Neural progenitor cell (in vitro differentiated cells): ENCODE measurements around the gene EHMT2.

Experiments
- EZH2phosphoT487 ChIP-seq: fragments of 200-600 bp; sonication (generic); IDR thresholded peaks from 2 replicates; pipeline ENCODE4 v1.6.1; 2017; ENCODE audit warnings: antibody characterized with exemption
- TF ChIP-seq, protein P1 (sequence below): fragments of 200-600 bp; sonication (generic); IDR thresholded peaks from 2 replicates; pipeline ENCODE4 v1.5.1; 2017; ENCODE audit warnings: antibody characterized with exemption, mild to moderate bottlenecking

DNA sequence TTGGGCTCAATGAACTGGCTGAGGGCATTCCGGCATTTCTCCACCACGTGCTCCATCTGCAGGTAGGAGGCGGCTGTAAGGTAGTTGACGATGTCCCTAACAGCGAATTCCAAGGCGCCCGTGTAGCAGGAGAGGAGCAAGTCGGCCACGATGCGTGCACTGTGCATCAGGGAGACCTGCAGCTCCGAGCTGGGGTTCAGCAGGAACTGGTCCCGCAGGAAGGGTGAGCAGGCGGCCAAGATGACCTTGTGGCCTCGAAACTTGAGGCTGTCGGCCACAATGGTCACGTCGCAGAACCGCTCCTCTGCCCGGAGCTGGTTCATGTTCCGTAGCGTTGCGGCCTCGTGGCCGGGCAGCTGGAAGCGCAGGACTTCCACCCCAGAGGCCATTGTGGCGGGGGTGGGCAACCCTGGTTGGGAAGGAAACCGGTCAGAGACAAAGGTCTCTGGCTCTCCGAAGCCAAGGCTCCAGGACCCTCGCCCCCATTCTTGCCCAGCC lies 3.5 kb upstream of the EHMT2 start:
- TF ChIP-seq, protein P1, sequence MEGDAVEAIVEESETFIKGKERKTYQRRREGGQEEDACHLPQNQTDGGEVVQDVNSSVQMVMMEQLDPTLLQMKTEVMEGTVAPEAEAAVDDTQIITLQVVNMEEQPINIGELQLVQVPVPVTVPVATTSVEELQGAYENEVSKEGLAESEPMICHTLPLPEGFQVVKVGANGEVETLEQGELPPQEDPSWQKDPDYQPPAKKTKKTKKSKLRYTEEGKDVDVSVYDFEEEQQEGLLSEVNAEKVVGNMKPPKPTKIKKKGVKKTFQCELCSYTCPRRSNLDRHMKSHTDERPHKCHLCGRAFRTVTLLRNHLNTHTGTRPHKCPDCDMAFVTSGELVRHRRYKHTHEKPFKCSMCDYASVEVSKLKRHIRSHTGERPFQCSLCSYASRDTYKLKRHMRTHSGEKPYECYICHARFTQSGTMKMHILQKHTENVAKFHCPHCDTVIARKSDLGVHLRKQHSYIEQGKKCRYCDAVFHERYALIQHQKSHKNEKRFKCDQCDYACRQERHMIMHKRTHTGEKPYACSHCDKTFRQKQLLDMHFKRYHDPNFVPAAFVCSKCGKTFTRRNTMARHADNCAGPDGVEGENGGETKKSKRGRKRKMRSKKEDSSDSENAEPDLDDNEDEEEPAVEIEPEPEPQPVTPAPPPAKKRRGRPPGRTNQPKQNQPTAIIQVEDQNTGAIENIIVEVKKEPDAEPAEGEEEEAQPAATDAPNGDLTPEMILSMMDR, result no peak
- TF ChIP-seq EZH2phosphoT487, result no peak
